C4-2B (cell line): ENCODE measurements around the gene ADCY1.

Source experiments
- ZFX ChIP-seq: fragments of 450-650 bp; IDR thresholded peaks from 2 replicates; pipeline ENCODE4 v1.6.1; 2017
- TF ChIP-seq, protein P1 (sequence below): fragments of 450-650 bp; conservative IDR thresholded peaks from 2 replicates; pipeline ENCODE4 v1.5.1; 2017; ENCODE audit warnings: mild to moderate bottlenecking

DNA sequence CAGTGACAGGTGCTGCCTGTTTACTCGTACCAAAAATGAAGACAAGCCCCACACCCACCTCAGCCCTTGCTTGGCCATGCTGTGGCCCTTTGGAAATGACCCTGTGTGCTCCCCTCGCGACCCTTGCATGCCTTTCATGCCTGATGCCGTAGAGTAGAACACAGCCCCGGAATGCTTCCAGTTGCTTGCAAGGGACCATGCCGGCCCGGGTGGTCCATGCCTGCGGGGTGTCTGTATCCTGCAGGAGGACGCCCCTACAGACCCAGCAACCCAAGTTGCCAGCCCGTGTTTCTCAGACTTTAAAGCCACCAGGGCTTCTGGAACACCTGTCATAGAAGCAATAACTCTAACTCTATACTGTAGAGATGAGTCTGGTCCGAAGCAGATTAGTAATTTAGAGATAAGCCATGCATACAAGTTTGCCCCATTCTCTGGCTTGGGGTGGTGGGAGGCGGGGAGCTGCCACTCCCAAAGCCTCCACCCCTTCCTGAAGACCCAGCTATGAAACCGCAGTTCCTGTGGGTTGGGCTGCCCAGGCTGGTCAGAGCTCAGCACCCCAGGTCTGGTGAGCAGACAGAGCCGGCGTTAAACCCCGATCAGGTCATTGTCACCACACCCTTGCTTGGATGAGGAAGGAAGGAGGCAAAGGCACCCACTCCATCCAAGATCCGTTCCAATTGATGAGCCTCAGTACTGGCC, 143.5 kb downstream of the ADCY1 start:
- TF ChIP-seq, protein P1, sequence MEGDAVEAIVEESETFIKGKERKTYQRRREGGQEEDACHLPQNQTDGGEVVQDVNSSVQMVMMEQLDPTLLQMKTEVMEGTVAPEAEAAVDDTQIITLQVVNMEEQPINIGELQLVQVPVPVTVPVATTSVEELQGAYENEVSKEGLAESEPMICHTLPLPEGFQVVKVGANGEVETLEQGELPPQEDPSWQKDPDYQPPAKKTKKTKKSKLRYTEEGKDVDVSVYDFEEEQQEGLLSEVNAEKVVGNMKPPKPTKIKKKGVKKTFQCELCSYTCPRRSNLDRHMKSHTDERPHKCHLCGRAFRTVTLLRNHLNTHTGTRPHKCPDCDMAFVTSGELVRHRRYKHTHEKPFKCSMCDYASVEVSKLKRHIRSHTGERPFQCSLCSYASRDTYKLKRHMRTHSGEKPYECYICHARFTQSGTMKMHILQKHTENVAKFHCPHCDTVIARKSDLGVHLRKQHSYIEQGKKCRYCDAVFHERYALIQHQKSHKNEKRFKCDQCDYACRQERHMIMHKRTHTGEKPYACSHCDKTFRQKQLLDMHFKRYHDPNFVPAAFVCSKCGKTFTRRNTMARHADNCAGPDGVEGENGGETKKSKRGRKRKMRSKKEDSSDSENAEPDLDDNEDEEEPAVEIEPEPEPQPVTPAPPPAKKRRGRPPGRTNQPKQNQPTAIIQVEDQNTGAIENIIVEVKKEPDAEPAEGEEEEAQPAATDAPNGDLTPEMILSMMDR: no peak
- no peak for TF ChIP-seq ZFX
